Measurements from ENCODE around the gene KLHL29. TPM values are rescaled to one million over a fixed set of nuclear protein-coding genes. Genes with fewer than 3 reads are reported as not detected.

The KLHL29 gene
- total RNA-seq, 1 donor from 2014 or later = 5.5 TPM

DNA sequence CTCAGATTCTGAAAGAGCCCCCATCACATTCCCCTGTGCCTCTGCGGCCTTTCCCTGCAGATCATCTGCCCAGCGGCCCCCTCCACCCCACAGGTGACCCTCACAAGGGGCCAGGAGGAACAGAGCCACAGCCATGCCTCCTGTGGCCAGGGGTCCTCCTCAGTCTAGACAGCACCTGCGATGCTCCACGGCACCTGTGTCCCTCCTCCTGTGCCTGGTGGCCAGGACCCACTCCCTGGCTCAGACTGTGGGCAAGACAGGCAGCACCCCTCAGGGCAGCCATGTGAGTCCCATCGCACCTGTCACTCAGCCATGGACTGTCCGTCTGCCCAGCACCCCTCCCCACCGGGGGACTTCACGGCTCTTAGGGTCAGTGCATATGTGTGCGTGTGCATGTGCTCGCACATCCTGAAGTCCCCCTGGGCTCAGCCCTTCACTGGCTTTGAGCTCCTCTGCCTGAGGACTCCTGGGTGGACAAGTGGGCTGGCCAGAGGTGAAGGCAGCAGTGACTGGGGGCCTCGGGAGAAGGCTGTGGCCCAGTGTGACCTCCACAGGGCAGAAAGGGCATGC is 304.2 kb downstream of the KLHL29 start:
- no peak overlapping the region for H3K4me3 Mint-ChIP-seq (ENCODE audit: unreplicated experiment)
- Histone ChIP-seq H3K9ac (ENCODE audit: low read length) (no peak overlapping the region), H3K79me2 (ENCODE audit: insufficient read depth, low read length) (no peaks in the 10 kb centered on the region), H3K27me3 (ENCODE audit: insufficient read depth, low read length) (no peaks in the 10 kb centered on the region), H3K9me3 (ENCODE audit: insufficient read depth, low read depth, low read length) (no peaks in the 10 kb centered on the region), H3K36me3 (ENCODE audit: insufficient read depth, low read length) (no peaks in the 10 kb centered on the region), H3K27ac (ENCODE audit: low read depth, low read length) (no peak overlapping the region), H2AFZ (ENCODE audit: low read depth, low read length) (no peak overlapping the region), H4K20me1 (ENCODE audit: insufficient read depth, low read length) (no peaks in the 10 kb centered on the region), H3K4me3 (ENCODE audit: insufficient read depth, low read depth, low read length) (no peak overlapping the region), H3K4me2 (ENCODE audit: low read length) (no peak overlapping the region), H3K4me1 (ENCODE audit: insufficient read depth, low read length) (no peaks in the 10 kb centered on the region)
- TF ChIP-seq EZH2 (IDR thresholded peaks at IDR 0.05; ENCODE audit: insufficient read depth, low read length) = no peak
- TF ChIP-seq, protein P1, sequence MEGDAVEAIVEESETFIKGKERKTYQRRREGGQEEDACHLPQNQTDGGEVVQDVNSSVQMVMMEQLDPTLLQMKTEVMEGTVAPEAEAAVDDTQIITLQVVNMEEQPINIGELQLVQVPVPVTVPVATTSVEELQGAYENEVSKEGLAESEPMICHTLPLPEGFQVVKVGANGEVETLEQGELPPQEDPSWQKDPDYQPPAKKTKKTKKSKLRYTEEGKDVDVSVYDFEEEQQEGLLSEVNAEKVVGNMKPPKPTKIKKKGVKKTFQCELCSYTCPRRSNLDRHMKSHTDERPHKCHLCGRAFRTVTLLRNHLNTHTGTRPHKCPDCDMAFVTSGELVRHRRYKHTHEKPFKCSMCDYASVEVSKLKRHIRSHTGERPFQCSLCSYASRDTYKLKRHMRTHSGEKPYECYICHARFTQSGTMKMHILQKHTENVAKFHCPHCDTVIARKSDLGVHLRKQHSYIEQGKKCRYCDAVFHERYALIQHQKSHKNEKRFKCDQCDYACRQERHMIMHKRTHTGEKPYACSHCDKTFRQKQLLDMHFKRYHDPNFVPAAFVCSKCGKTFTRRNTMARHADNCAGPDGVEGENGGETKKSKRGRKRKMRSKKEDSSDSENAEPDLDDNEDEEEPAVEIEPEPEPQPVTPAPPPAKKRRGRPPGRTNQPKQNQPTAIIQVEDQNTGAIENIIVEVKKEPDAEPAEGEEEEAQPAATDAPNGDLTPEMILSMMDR (IDR thresholded peaks at IDR 0.05; ENCODE audit: insufficient read depth, low read depth, low read length) = no peak
- no peak overlapping the region for H3K27ac Mint-ChIP-seq (ENCODE audit: unreplicated experiment)
- DNase-seq (ENCODE audit: low read depth) = no peak
- no peaks in the 10 kb centered on the region for H3K4me1 Mint-ChIP-seq (ENCODE audit: low read depth, unreplicated experiment)
- no peak for FAIRE-seq
- peaks cover 21% of the 10 kb centered on the region for H3K27me3 Mint-ChIP-seq (ENCODE audit: low read depth, unreplicated experiment)
- H3K9me3 Mint-ChIP-seq (ENCODE audit: unreplicated experiment) = peaks cover 2% of the 10 kb centered on the region
- H3K36me3 Mint-ChIP-seq (ENCODE audit: low read depth, unreplicated experiment) = peaks cover 26% of the 10 kb centered on the region

DNA sequence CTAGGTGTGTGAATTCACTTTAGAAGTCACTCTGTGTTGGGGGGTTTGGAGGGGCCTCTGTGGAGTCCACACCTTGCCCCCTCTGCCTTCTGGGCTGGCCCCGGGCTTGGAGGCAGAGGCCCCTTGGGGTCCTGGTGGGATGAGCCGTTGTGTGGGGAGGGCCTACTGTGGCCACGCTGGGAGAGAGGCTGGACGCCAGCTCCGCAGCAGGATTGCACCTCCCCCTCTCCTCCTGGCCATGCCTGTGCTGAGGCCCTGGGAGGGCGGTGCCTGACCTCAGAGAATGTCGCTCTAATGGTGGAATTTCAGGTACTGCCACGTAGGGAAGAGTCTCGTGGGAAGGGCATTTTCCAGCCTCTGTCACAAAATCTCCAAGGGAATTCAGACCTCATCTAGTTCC is 304.9 kb downstream of the KLHL29 start:
- Histone ChIP-seq H3K36me3 (ENCODE audit: insufficient read depth, low read length) (no peaks in the 10 kb centered on the region), H3K27me3 (ENCODE audit: insufficient read depth, low read length) (no peaks in the 10 kb centered on the region), H3K4me3 (ENCODE audit: insufficient read depth, low read depth, low read length) (no peak overlapping the region), H3K79me2 (ENCODE audit: insufficient read depth, low read length) (no peaks in the 10 kb centered on the region), H3K9ac (ENCODE audit: low read length) (no peak overlapping the region), H3K27ac (ENCODE audit: low read depth, low read length) (no peak overlapping the region), H3K4me1 (ENCODE audit: insufficient read depth, low read length) (no peaks in the 10 kb centered on the region), H4K20me1 (ENCODE audit: insufficient read depth, low read length) (no peaks in the 10 kb centered on the region), H3K4me2 (ENCODE audit: low read length) (no peak overlapping the region), H3K9me3 (ENCODE audit: insufficient read depth, low read depth, low read length) (no peaks in the 10 kb centered on the region), H2AFZ (ENCODE audit: low read depth, low read length) (no peak overlapping the region)
- peaks cover 33% of the 10 kb centered on the region for H3K36me3 Mint-ChIP-seq (ENCODE audit: low read depth, unreplicated experiment)
- H3K4me1 Mint-ChIP-seq (ENCODE audit: low read depth, unreplicated experiment) = no peaks in the 10 kb centered on the region
- TF ChIP-seq, protein P1 (IDR thresholded peaks at IDR 0.05; ENCODE audit: insufficient read depth, low read depth, low read length) = no peak
- no peak for TF ChIP-seq EZH2 (IDR thresholded peaks at IDR 0.05; ENCODE audit: insufficient read depth, low read length)
- no peak overlapping the region for H3K27ac Mint-ChIP-seq (ENCODE audit: unreplicated experiment)
- FAIRE-seq (no peak), DNase-seq (ENCODE audit: low read depth) (no peak)
- H3K9me3 Mint-ChIP-seq (ENCODE audit: unreplicated experiment) = peaks cover 2% of the 10 kb centered on the region
- H3K27me3 Mint-ChIP-seq (ENCODE audit: low read depth, unreplicated experiment) = peaks cover 24% of the 10 kb centered on the region
- no peak overlapping the region for H3K4me3 Mint-ChIP-seq (ENCODE audit: unreplicated experiment)

DNA sequence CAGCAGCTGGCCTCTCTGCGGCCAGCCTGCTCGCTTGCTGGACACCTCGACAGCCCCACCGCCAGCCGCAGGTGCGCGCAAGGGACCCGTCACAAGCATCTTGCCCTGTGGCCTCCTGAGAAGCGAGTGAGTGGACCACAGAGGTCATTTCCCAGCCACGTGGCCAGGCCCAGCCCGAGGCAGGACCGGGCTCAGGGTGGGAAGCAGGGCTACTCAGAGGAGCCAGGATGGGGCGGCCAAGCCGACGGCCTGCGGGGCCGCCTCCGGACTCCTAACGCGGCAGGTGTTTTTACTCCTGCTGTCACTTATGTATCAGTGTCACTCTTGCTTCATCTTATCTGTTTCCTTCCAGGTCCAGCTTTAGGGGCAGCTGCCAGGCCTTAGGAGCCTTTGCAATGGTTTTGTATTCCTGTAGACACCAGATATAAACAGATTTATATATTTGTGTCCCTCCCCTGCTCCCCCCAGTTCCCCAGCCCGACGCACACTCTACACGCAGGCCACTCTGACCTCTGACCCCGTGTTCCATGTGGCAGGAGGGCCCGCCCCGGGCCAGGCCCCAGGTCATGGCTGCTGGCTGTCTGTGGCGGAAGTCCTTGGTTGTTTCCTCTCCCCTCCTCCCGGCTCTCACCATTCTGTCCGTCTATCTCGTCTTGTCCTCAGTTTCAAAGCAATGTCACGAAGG is 305.6 kb downstream of the KLHL29 start:
- H3K27me3 ChIP-seq (ENCODE audit: insufficient read depth, low read length) = no peaks in the 10 kb centered on the region
- H3K4me2 ChIP-seq (ENCODE audit: low read length) = no peak overlapping the region
- DNase-seq (ENCODE audit: low read depth) (no peak), FAIRE-seq (no peak)
- Mint-ChIP-seq H3K27ac (ENCODE audit: unreplicated experiment) (no peak overlapping the region), H3K27me3 (ENCODE audit: low read depth, unreplicated experiment) (peaks cover 22% of the 10 kb centered on the region), H3K36me3 (ENCODE audit: low read depth, unreplicated experiment) (peaks cover 35% of the 10 kb centered on the region), H3K9me3 (ENCODE audit: unreplicated experiment) (peaks cover 2% of the 10 kb centered on the region), H3K4me1 (ENCODE audit: low read depth, unreplicated experiment) (no peaks in the 10 kb centered on the region), H3K4me3 (ENCODE audit: unreplicated experiment) (no peak overlapping the region)
- no peak overlapping the region for H3K4me3 ChIP-seq (ENCODE audit: insufficient read depth, low read depth, low read length)
- no peaks in the 10 kb centered on the region for H3K4me1 ChIP-seq (ENCODE audit: insufficient read depth, low read length)
- no peak overlapping the region for H3K27ac ChIP-seq (ENCODE audit: low read depth, low read length)
- H3K79me2 ChIP-seq (ENCODE audit: insufficient read depth, low read length) = no peaks in the 10 kb centered on the region
- H3K36me3 ChIP-seq (ENCODE audit: insufficient read depth, low read length) = no peaks in the 10 kb centered on the region
- TF ChIP-seq EZH2 (IDR thresholded peaks at IDR 0.05; ENCODE audit: insufficient read depth, low read length) = no peak
- TF ChIP-seq, protein P1 (IDR thresholded peaks at IDR 0.05; ENCODE audit: insufficient read depth, low read depth, low read length) = no peak
- H3K9me3 ChIP-seq (ENCODE audit: insufficient read depth, low read depth, low read length) = no peaks in the 10 kb centered on the region
- no peaks in the 10 kb centered on the region for H4K20me1 ChIP-seq (ENCODE audit: insufficient read depth, low read length)
- no peak overlapping the region for H2AFZ ChIP-seq (ENCODE audit: low read depth, low read length)
- H3K9ac ChIP-seq (ENCODE audit: low read length) = no peak overlapping the region
